HG02678 (cell line): Measurements from ENCODE around the gene GABRR1.

Source experiments
- ATAC-seq: cut with Tn5 transposase; IDR thresholded peaks from one replicate; pipeline ENCODE4 v1.9.1; 2021; ENCODE audit warnings: mild to moderate bottlenecking, moderate library complexity; ENCODE audit not compliant: unreplicated experiment

The GABRR1 gene

GRCh38 chr6:89221129-89221528 is 4.0 kb upstream of the GABRR1 start:
- no peak for ATAC-seq

GRCh38 chr6:89216411-89216810 is 747 bp downstream of the GABRR1 start:
- ATAC-seq: no peak

GRCh38 chr6:89215391-89215790 is 1.8 kb downstream of the GABRR1 start:
- no peak for ATAC-seq

- no peak for ATAC-seq
Measured at GRCh38 chr6:89214197-89214596, 3.0 kb downstream of the GABRR1 start.

- no peak for ATAC-seq
Measured at GRCh38 chr6:89212472-89212871, 4.7 kb downstream of the GABRR1 start.

- no peak for ATAC-seq
Measured at GRCh38 chr6:89209457-89209856, 7.7 kb downstream of the GABRR1 start.

- no peak for ATAC-seq
Measured at GRCh38 chr6:89208551-89208950, 8.6 kb downstream of the GABRR1 start.

GRCh38 chr6:89205819-89206218 is 11.3 kb downstream of the GABRR1 start:
- no peak for ATAC-seq

GRCh38 chr6:89204096-89204495 is 13.1 kb downstream of the GABRR1 start:
- no peak for ATAC-seq

- ATAC-seq: no peak
Measured at GRCh38 chr6:89200706-89201215, 16.4 kb downstream of the GABRR1 start.

- no peak for ATAC-seq
Measured at GRCh38 chr6:89199579-89199978, 17.6 kb downstream of the GABRR1 start.

- no peak for ATAC-seq
Measured at GRCh38 chr6:89198235-89198634, 18.9 kb downstream of the GABRR1 start.

- ATAC-seq: no peak
Measured at GRCh38 chr6:89197141-89197540, 20.0 kb downstream of the GABRR1 start.

- ATAC-seq: no peak
Measured at GRCh38 chr6:89194559-89194958, 22.6 kb downstream of the GABRR1 start.

GRCh38 chr6:89190741-89191140 is 26.4 kb downstream of the GABRR1 start:
- ATAC-seq: no peak

- ATAC-seq: no peak
Measured at GRCh38 chr6:89187504-89187903, 29.7 kb downstream of the GABRR1 start.

GRCh38 chr6:89186762-89187161 is 30.4 kb downstream of the GABRR1 start:
- ATAC-seq: no peak

- ATAC-seq: no peak
Measured at GRCh38 chr6:89184344-89184743, 32.8 kb downstream of the GABRR1 start.

- no peak for ATAC-seq
Measured at GRCh38 chr6:89183294-89183693, 33.9 kb downstream of the GABRR1 start.

GRCh38 chr6:89180971-89181370 is 36.2 kb downstream of the GABRR1 start:
- ATAC-seq: no peak

GRCh38 chr6:89180112-89180511 is 37.0 kb downstream of the GABRR1 start:
- no peak for ATAC-seq

- ATAC-seq: no peak
Measured at GRCh38 chr6:89173634-89174033, 43.5 kb downstream of the GABRR1 start.

GRCh38 chr6:89172131-89172530 is 45.0 kb downstream of the GABRR1 start:
- ATAC-seq: no peak

GRCh38 chr6:89162047-89162371 is 55.1 kb downstream of the GABRR1 start:
- ATAC-seq: no peak
